Non-pigmented ciliary epithelial cell (primary cell): ENCODE measurements around the gene TROAP.
"Not testable (repeated sequence)": the region's sequence is repeated elsewhere in the genome, so short reads cannot be mapped to it uniquely, and the experiment has no call there.

ENCODE experiments used
- DNase-seq: peaks from one replicate; pipeline ENCODE4 v3.0.0-alpha.2; 2010; ENCODE audit warnings: low read depth

TROAP gene

DNA sequence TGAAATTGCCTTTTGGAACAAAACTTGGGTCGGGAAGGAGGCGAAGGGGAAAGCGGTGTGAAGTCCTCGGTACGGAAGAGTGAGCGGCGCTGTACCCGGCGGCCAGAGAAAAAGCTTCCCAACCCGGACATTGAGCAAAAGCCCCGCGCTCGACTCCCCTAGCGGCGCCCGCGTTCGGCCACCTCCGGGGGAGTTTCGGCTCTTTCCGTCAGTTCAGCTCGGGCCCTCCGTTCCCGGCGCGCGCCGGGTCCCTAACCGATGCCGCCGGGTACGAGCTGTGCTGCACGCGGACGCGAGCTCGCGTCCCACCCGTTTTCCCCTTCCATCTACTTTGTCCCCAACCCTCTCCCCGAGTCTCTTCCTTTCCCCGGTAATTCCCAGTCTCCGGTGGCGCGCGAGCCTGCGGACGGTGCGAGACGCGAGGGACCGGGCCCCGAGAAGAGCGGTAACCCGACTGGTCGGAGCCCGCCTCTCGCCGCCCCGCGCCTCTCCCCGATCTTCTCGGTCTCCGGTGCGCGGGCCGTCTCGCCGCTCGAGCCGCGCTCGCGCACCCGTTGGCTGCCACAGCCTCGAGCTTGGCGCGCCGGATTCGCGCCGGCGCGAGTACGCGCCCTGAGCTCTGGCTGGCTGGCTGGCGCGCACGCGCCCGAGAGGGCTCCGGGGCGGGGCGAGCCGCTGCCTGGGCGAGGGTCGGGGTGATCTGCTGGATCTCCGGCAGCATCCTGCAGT, 43.8 kb downstream of the TROAP start:
- DNase-seq = peak; percentile 63

DNA sequence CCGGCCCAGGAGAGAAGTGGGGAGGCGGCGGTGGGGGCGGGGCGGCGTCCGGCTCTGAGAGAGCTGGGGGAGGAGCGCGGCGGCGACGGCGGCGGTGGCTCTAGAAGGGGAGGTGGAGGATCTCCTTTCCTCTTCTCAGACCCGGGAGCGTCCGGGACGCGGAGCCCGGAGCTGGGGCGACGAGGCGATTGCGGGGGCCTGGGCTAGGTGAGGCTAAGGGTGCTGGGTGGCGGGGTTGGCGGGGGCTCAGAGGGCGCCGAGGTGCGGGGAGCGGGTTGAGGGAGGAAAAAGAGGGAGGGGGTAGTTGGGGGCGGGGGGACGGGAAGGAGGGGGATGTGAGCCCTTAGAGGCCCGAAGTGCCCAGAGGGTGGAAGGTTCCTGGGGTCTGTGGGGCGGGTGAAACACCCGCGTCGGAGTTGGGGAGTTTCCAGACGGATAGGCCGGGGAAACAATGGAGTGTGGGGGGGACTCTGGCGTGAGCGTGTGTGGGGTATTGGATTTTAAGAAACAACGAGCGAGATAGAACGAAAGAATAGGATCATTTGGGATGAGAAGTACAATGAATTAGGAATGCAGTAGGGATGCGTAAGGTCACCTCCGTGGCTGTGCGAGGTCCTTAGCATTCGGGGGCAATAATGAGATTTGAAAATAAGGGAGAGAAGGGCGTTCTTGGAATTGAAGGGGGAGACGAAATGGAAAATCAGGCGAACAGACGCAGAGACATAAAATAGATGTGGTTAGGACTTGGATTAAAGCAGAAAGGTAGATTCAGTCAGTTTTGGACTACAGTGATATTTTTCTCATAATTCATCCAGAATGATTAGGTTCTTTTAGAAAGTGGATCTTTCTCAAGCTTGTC, 44.6 kb downstream of the TROAP start, which contains the start of gene SPATS2:
SPATS2 (plus strand) TSS at position 82 of the 859 bp plus-strand sequence. CDS start 93,551 bp downstream, outside the sequence.
- no peak for DNase-seq

DNA sequence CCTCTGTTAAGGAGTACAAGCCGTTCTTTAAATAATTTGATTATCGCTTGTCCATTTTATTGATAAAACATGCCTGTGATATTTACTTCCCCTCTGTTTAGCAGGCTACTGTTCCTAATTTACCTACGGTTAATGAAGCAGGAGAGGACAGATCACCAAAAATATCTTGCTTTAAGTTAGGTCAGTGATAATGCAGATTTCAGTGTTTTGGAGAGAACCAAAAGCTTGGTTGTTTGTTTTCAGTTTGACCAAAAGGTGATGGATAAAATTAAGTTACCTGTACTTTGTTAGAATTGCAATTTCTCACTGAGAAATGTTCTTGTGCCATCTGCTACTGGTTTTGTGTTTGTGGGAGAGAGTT, 45.2 kb downstream of the TROAP start:
- DNase-seq = no peak

DNA sequence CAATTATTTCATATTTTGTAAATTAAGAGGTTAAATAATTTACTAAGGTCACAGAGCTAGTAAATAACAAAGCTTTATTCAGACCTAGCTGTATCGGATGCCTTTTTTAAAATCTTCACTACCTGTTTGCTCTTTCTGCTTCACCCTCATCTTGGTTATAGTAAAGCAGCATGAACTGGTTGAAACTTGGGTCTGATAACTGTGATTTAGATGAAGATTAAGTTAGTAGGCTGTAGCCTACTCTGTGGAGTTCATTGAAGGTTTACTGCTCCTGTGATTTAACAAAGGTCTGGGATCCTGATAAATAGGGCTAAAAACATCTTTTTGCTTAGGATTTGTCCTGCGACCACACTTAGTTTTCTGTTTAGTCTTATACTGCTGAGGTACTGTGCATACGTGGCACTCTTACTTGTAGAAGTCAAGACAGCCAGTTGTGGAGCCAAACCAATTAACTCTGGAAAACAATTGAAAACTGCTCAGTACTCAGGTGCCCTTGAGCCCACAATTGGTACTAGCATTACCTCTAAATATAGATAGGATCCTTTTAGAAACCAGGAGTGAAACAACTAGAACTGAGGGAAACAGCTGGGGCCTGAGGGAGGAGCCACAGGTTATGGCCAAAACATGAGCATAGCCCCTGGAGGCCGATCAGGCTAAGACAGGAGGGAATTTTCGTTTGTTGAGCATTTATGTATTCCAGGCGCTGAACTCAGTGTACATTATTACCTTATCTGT, 46.5 kb downstream of the TROAP start:
- no peak for DNase-seq

DNA sequence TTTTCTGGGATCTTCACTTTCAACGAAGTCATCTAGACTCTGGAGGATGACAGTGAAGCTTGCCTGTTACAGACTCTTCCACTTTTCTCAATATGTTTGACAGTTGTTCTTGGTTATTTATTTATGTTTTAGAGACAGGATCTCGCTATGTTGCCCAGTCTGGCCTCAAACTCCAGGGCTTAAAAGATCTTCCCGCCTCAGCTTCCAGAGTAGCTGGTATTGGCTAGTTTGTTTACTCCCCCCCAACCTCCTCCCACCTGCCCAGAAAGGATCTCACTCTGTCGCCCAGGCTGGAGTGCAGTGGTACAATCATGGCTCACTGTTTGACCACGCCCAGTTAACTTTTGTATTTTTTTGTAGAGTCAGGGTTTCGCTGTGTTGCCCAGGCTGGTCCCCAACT, 47.5 kb downstream of the TROAP start:
- no peak for DNase-seq

DNA sequence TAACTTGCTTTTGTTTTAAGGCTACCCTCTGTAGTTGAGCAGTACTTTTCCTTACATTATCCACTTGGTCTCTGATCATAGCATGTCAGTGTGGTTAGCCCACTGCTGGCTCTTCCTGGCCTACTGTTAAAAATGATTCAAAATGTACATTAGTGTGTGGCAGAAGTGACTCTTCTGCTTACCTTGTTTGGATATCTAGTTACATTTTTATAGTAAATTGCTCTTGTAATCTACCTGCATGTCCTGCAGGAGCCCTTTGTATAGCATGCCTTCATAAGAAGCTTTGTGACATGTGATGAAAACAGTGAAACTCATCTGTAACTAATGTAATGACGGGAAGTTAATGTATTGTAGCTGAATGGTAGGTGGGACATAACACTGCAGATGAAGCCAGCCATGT, 52.4 kb downstream of the TROAP start:
- no peak for DNase-seq

DNA sequence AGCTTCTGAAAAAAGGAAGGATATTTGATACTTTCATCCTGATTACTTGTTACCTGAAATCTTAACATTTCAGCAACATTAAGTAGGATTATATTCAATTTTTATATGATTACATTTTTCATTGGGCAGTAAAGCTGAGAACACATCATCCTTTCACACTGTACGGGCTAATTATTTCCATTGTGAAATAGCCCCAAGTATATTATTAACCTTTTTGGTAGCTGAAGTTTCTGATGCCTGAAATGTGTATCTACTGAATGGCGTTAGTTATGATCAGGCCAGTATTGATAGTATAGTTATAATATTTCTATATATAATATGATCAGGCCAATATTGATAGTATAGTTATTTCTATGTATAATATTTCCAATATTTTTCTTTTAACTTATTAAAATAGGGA, 54.3 kb downstream of the TROAP start:
- DNase-seq = no peak

- DNase-seq = not testable (repeated sequence)
Measured at GRCh38 chr12:49380184-49380583, 57.1 kb downstream of the TROAP start.
